NCI-H187 (cell line): ENCODE data around the gene PCGF3.
"Not testable (repeated sequence)": the region's sequence is repeated elsewhere in the genome, so short reads cannot be mapped to it uniquely, and the experiment has no call there.

Experiments used
- DNase-seq, 2 experiments: peaks; one replicate each; lab custom pipeline; 2025; lab: John Stamatoyannopoulos, UW

Gene PCGF3

GRCh38 chr4:668219-668618 is 37.4 kb upstream of the PCGF3 start:
- DNase-seq = not testable (repeated sequence)

- not testable (repeated sequence) for DNase-seq
Measured at GRCh38 chr4:669806-670559, 35.6 kb upstream of the PCGF3 start.

- no peak for DNase-seq
Measured at GRCh38 chr4:671769-672168, 33.9 kb upstream of the PCGF3 start.

GRCh38 chr4:673349-674091 is 32.1 kb upstream of the PCGF3 start:
- DNase-seq = no peak

GRCh38 chr4:674172-675035 is 31.2 kb upstream of the PCGF3 start, which contains the start of the genes ATP5ME and MYL5:
ATP5ME (minus strand) TSS chr4:674276; CDS start chr4:674247, 29 bp downstream.
MYL5 (plus strand) TSS chr4:674542; CDS start chr4:678027, 3,485 bp downstream.
- DNase-seq = peak; percentile 94 to 95

- DNase-seq = no peak
Measured at GRCh38 chr4:675036-675882, 30.4 kb upstream of the PCGF3 start.

GRCh38 chr4:675980-676870 is 29.4 kb upstream of the PCGF3 start:
- DNase-seq = no peak

- DNase-seq = no peak
Measured at GRCh38 chr4:676871-677235, 28.8 kb upstream of the PCGF3 start.

GRCh38 chr4:677431-678293 is 28.0 kb upstream of the PCGF3 start:
- DNase-seq = peak; percentile 39 to 61

- DNase-seq = no peak
Measured at GRCh38 chr4:678331-679103, 27.1 kb upstream of the PCGF3 start.

- DNase-seq = no peak
Measured at GRCh38 chr4:679104-679481, 26.5 kb upstream of the PCGF3 start.

GRCh38 chr4:679629-680028 is 26.0 kb upstream of the PCGF3 start:
- no peak for DNase-seq

GRCh38 chr4:680091-680490 is 25.5 kb upstream of the PCGF3 start:
- DNase-seq = no peak

- no peak for DNase-seq
Measured at GRCh38 chr4:680551-680927, 25.1 kb upstream of the PCGF3 start.

GRCh38 chr4:680928-681645 is 24.5 kb upstream of the PCGF3 start:
- no peak for DNase-seq

- DNase-seq = peak; percentile 56 to 82
Measured at GRCh38 chr4:681736-682451, 23.7 kb upstream of the PCGF3 start.

- peak; percentile 52 to 62 for DNase-seq
Measured at GRCh38 chr4:682490-683172, 23.0 kb upstream of the PCGF3 start.
